GM19463 (cell line): ENCODE measurements around the gene AKAP17A.
"Not testable (repeated sequence)": the region's sequence is repeated elsewhere in the genome, so short reads cannot be mapped to it uniquely, and the experiment has no call there.

Experiments
- ATAC-seq: cut with Tn5 transposase; IDR thresholded peaks from one replicate; pipeline ENCODE4 v1.9.1; 2021; ENCODE audit warnings: mild to moderate bottlenecking, moderate library complexity; ENCODE audit not compliant: unreplicated experiment

Gene AKAP17A

GRCh38 chrX:1601051-1601767 lies 9.8 kb downstream of the AKAP17A start:
- no peak for ATAC-seq

- ATAC-seq = no peak
Measured at GRCh38 chrX:1601768-1602085, 10.3 kb downstream of the AKAP17A start.

- no peak for ATAC-seq
Measured at GRCh38 chrX:1602299-1602698, 10.9 kb downstream of the AKAP17A start.

GRCh38 chrX:1606496-1606895 lies 15.1 kb downstream of the AKAP17A start:
- ATAC-seq = no peak

- ATAC-seq = no peak
Measured at GRCh38 chrX:1609311-1609710, 17.9 kb downstream of the AKAP17A start.

- no peak for ATAC-seq
Measured at GRCh38 chrX:1609762-1610161, 18.4 kb downstream of the AKAP17A start.

GRCh38 chrX:1610166-1610565 lies 18.8 kb downstream of the AKAP17A start:
- peak; percentile 85 for ATAC-seq

GRCh38 chrX:1610736-1611135 lies 19.3 kb downstream of the AKAP17A start:
- no peak for ATAC-seq

- ATAC-seq = no peak
Measured at GRCh38 chrX:1612641-1613286, 21.4 kb downstream of the AKAP17A start.

GRCh38 chrX:1614927-1615326 lies 23.5 kb downstream of the AKAP17A start, which contains the start of gene ASMT:
TSS of gene ASMT (plus strand) at chrX:1615059. CDS start at chrX:1615200, 141 bp downstream.
- no peak for ATAC-seq

- ATAC-seq = no peak
Measured at GRCh38 chrX:1618689-1619088, 27.3 kb downstream of the AKAP17A start.

- ATAC-seq = no peak
Measured at GRCh38 chrX:1623691-1624090, 32.3 kb downstream of the AKAP17A start.

- not testable (repeated sequence) for ATAC-seq
Measured at GRCh38 chrX:1624158-1624860, 32.9 kb downstream of the AKAP17A start.

- not testable (repeated sequence) for ATAC-seq
Measured at GRCh38 chrX:1624861-1625215, 33.4 kb downstream of the AKAP17A start.

GRCh38 chrX:1629244-1629643 lies 37.8 kb downstream of the AKAP17A start:
- ATAC-seq = no peak

GRCh38 chrX:1646009-1646408 lies 54.6 kb downstream of the AKAP17A start:
- ATAC-seq = no peak

GRCh38 chrX:1649621-1650020 lies 58.2 kb downstream of the AKAP17A start:
- no peak for ATAC-seq
